Mesendoderm (in vitro differentiated cells): ENCODE measurements around the gene SLC24A4.

Experiments
- DNase-seq: peaks from one replicate; pipeline ENCODE4 v3.0.0; 2013
- H2AK5ac ChIP-seq: 2 replicates; pipeline ENCODE4 v1.6.1; 2013; ENCODE audit warnings: low read length, inconsistent platforms
- H2BK120ac ChIP-seq: 2 replicates; pipeline ENCODE4 v1.6.1; 2013; ENCODE audit warnings: low read depth, mild to moderate bottlenecking, low read length, moderate library complexity, mixed read lengths
- H2BK15ac ChIP-seq: replicated peaks from 2 replicates; pipeline ENCODE4 v1.6.1; 2013; ENCODE audit warnings: low read depth, mild to moderate bottlenecking, moderate library complexity
- H2BK5ac ChIP-seq: 2 replicates; pipeline ENCODE4 v1.6.1; 2013; ENCODE audit warnings: low read length, inconsistent platforms
- H3K18ac ChIP-seq: 2 replicates; pipeline ENCODE4 v1.6.1; 2013; ENCODE audit warnings: mild to moderate bottlenecking, low read length, mixed read lengths
- H3K23ac ChIP-seq: one replicate; pipeline ENCODE4 v1.6.1; 2013; ENCODE audit warnings: low read length
- H3K27ac ChIP-seq: 2 replicates; pipeline ENCODE4 v1.5.1; 2013; ENCODE audit warnings: low read depth, mild to moderate bottlenecking, inconsistent platforms, low read length, moderate library complexity
- H3K27me3 ChIP-seq: 2 replicates; pipeline ENCODE4 v1.6.1; 2013; ENCODE audit warnings: low read length, control low read depth, mild to moderate bottlenecking, inconsistent platforms; ENCODE audit not compliant: insufficient read depth, poor library complexity
- H3K36me3 ChIP-seq: 2 replicates; pipeline ENCODE4 v1.6.1; 2013; ENCODE audit warnings: low read length, inconsistent platforms; ENCODE audit not compliant: control insufficient read depth, insufficient read depth
- H3K4ac ChIP-seq: one replicate; pipeline ENCODE4 v1.6.1; 2013; ENCODE audit warnings: low read depth, mild to moderate bottlenecking, low read length, moderate library complexity
- H3K4me1 ChIP-seq: 2 replicates; pipeline ENCODE4 v1.6.1; 2013; ENCODE audit warnings: low read depth, low read length, inconsistent platforms; ENCODE audit not compliant: control insufficient read depth
- H3K4me2 ChIP-seq: 2 replicates; pipeline ENCODE4 v1.6.1; 2013; ENCODE audit warnings: low read length
- H3K4me3 ChIP-seq: 2 replicates; pipeline ENCODE4 v1.5.1; 2013; ENCODE audit warnings: mild to moderate bottlenecking, low read length
- H3K56ac ChIP-seq: one replicate; pipeline ENCODE4 v1.6.1; 2013; ENCODE audit warnings: low read length
- H3K79me1 ChIP-seq: 2 replicates; pipeline ENCODE4 v1.6.1; 2013; ENCODE audit warnings: low read length, inconsistent platforms
- H3K79me2 ChIP-seq: 2 replicates; pipeline ENCODE4 v1.6.1; 2013; ENCODE audit warnings: mild to moderate bottlenecking, low read length; ENCODE audit not compliant: control insufficient read depth, insufficient read depth
- H3K9ac ChIP-seq: 2 replicates; pipeline ENCODE4 v1.6.1; 2013; ENCODE audit warnings: low read length, inconsistent platforms
- H4K5ac ChIP-seq: one replicate; pipeline ENCODE4 v1.6.1; 2013; ENCODE audit warnings: low read length
- H4K8ac ChIP-seq: one replicate; pipeline ENCODE4 v1.6.1; 2013; ENCODE audit warnings: low read depth, mild to moderate bottlenecking, control low read depth, low read length, moderate library complexity
- WGBS: extraction: QIAGEN DNeasy Blood & Tissue Kit; methylation state at CpG from one replicate; pipeline ENCODE4 v1.1.7; 2013; ENCODE audit warnings: low lambda C conversion rate, missing lambda C conversion rate; ENCODE audit not compliant: insufficient coverage; ENCODE audit errors: extremely low coverage; 5-methylcytosine and 5-hydroxymethylcytosine counted together

SLC24A4 gene

DNA sequence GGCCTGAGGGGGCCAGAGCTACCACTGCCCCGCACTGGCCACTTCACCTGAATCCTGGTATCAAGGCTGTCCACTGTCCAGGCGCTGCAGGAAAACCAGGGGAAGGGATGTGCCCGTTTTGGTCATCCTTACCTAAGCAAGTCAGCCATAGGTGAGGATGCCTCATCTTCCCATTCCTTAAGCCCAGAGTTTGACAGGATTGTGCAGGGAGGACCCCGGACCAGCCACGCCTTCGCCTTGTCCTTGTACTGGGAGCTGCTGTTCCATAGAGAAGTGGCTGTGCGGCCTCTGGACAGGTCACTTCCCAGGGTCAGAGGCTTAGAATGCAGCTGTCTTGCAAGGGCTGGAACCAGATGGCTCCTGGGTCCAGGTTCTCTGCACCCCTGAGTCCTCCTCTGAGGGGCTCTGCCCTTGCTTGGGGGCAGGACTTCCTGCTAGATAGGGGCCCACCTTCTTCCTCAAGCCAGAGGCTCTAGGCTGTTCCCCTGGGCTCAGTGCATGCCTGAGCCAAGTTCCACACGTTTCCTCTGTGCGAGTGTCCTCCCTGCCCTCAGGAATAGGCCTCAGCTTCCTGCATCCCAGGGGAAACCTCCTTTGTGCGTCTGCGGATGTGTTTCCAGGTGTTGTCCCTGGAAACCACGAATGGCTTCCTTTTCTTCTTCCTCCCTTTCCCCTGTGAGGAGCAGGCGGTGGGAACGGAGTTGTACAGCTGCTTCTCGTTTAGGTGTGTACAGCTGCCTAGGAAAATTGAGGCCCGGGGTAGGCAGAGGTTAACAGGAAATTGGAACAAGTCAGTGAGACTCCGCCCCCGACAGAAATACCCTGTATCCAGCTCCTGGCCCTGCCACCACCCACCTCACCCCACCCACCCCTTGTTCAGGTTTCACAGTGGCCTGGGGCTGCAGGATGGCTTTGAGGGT, 136.3 kb downstream of the SLC24A4 start:
- H3K23ac ChIP-seq = no peak overlapping the region
- DNase-seq = no peak

DNA sequence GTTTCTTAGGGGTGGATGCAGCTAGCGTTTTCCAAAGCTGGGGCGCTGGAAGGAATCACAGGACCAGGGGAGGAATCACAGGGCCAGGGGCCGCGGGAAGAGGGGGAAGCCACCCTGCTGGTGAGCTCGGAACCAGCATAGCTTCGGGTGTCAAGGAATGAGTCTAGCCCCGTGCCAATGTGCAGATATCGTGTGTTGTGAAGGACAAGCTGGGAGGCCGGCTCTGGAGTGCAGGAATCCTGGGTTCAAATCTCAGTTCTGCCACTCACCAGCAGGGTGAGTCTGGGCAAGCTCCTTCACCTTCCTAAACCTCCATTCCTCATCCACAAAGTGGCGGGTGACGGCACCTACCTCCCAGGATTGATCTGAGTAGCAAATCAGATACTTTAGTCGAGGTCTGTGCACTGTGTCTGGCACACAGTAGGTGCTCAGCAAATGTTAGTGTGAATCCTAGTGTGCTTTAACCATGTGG, 137.0 kb downstream of the SLC24A4 start:
- no peak overlapping the region for H2BK5ac ChIP-seq
- no peak overlapping the region for H2AK5ac ChIP-seq
- no peak overlapping the region for H3K18ac ChIP-seq
- no peak overlapping the region for H3K4me3 ChIP-seq
- H3K27ac ChIP-seq = no peak overlapping the region
- H3K4me1 ChIP-seq = no peaks in the 10 kb centered on the region
- no peak overlapping the region for H2BK15ac ChIP-seq
- no CpG with 5 or more reads among the region's 12 CpGs for WGBS
- H2BK120ac ChIP-seq = no peak overlapping the region
- no peak overlapping the region for H3K9ac ChIP-seq
- no peak overlapping the region for H3K4ac ChIP-seq
- no peaks in the 10 kb centered on the region for H3K79me2 ChIP-seq
- H3K23ac ChIP-seq = no peak overlapping the region
- no peaks in the 10 kb centered on the region for H3K79me1 ChIP-seq
- no peak overlapping the region for H3K56ac ChIP-seq
- DNase-seq = no peak
- no peaks in the 10 kb centered on the region for H3K27me3 ChIP-seq
- no peak overlapping the region for H4K5ac ChIP-seq
- H4K8ac ChIP-seq = no peak overlapping the region
- no peaks in the 10 kb centered on the region for H3K36me3 ChIP-seq
- H3K4me2 ChIP-seq = no peak overlapping the region

More for the DNA sequence above, 136.3 kb downstream of the SLC24A4 start:
- no peak overlapping the region for H2BK5ac ChIP-seq
- no peaks in the 10 kb centered on the region for H3K36me3 ChIP-seq
- H3K4me2 ChIP-seq = no peak overlapping the region
- WGBS = no CpG with 5 or more reads among the region's 18 CpGs
- no peak overlapping the region for H3K4ac ChIP-seq
- H3K79me1 ChIP-seq = no peaks in the 10 kb centered on the region
- no peak overlapping the region for H3K56ac ChIP-seq
- H4K5ac ChIP-seq = no peak overlapping the region
- H3K4me1 ChIP-seq = no peaks in the 10 kb centered on the region
- no peak overlapping the region for H3K4me3 ChIP-seq
- H3K79me2 ChIP-seq = no peaks in the 10 kb centered on the region
- no peak overlapping the region for H3K27ac ChIP-seq
- H3K27me3 ChIP-seq = no peaks in the 10 kb centered on the region
- H2BK15ac ChIP-seq = no peak overlapping the region
- H2AK5ac ChIP-seq = no peak overlapping the region
- no peak overlapping the region for H3K18ac ChIP-seq
- H4K8ac ChIP-seq = no peak overlapping the region
- H3K9ac ChIP-seq = no peak overlapping the region
- H2BK120ac ChIP-seq = no peak overlapping the region

DNA sequence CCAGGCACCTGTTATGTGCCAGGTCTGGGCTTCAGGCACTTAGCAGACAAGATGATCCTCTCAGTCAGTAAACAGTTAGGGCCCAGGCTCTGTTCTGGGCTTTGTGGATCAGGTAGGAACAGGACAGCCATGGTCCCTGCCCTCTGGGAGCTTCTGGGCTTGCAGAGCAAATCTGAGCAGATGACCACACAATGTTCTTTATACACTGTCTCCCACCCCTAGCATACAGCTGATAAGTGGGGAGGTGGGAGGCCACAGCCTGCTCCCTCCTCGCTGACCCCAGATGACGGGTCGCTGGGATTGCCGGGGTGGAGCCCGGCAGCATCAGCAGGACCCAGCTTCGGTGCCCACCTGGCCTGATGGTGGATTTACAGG, 137.6 kb downstream of the SLC24A4 start:
- H3K4ac ChIP-seq = no peak overlapping the region
- no peak overlapping the region for H2AK5ac ChIP-seq
- no peak overlapping the region for H3K56ac ChIP-seq
- no peak overlapping the region for H2BK120ac ChIP-seq
- no peak for DNase-seq
- no peaks in the 10 kb centered on the region for H3K4me1 ChIP-seq
- H3K27ac ChIP-seq = no peak overlapping the region
- no CpG with 5 or more reads among the region's 6 CpGs for WGBS
- H3K9ac ChIP-seq = no peak overlapping the region
- H3K79me1 ChIP-seq = no peaks in the 10 kb centered on the region
- no peak overlapping the region for H2BK15ac ChIP-seq
- no peak overlapping the region for H2BK5ac ChIP-seq
- no peak overlapping the region for H3K18ac ChIP-seq
- no peak overlapping the region for H4K5ac ChIP-seq
- no peak overlapping the region for H4K8ac ChIP-seq
- no peaks in the 10 kb centered on the region for H3K27me3 ChIP-seq
- H3K4me3 ChIP-seq = no peak overlapping the region
- no peaks in the 10 kb centered on the region for H3K79me2 ChIP-seq
- H3K4me2 ChIP-seq = no peak overlapping the region
- no peak overlapping the region for H3K23ac ChIP-seq
- no peaks in the 10 kb centered on the region for H3K36me3 ChIP-seq

DNA sequence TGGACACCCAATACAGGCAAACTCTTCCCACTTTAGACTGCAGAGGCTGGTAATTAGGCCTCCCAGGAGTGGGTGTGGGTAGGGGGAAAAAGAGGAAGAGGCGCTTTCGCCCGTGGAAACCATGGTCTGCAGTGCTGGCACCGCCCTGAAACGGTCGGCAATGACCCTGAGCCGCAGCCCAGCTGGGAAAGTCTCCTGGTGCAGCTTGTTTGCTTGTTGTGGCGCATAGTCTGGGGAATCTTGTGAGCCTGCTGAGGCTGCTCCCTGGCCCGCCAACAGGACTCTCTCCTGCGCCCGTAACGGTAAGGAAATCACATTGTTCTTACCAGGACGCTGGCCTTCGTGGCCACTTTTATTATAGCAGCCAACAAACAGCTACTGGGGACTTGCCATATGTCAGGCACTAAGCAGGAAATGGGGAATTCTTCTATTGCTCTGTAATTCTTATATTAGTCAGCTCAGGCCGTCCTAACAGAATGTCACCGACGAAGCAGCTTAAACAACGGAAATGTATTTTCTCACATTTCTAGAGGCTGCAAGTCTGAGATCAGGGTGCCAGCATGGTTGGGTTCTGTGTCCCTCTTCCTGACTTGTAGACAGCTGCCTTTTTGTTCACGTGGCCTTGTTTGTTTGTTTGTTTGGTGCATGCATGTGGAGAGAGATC, 138.1 kb downstream of the SLC24A4 start:
- no peaks in the 10 kb centered on the region for H3K27me3 ChIP-seq
- no peak overlapping the region for H3K9ac ChIP-seq
- no peak overlapping the region for H3K56ac ChIP-seq
- H3K18ac ChIP-seq = no peak overlapping the region
- no peak overlapping the region for H3K27ac ChIP-seq
- DNase-seq = no peak
- H3K4me2 ChIP-seq = no peak overlapping the region
- no peak overlapping the region for H2BK120ac ChIP-seq
- no peak overlapping the region for H3K4ac ChIP-seq
- H3K23ac ChIP-seq = no peak overlapping the region
- no peak overlapping the region for H2BK5ac ChIP-seq
- H3K79me2 ChIP-seq = no peaks in the 10 kb centered on the region
- H4K8ac ChIP-seq = no peak overlapping the region
- no peaks in the 10 kb centered on the region for H3K4me1 ChIP-seq
- H3K79me1 ChIP-seq = no peaks in the 10 kb centered on the region
- no peak overlapping the region for H2BK15ac ChIP-seq
- no peak overlapping the region for H3K4me3 ChIP-seq
- no CpG with 5 or more reads among the region's 19 CpGs for WGBS
- no peak overlapping the region for H4K5ac ChIP-seq
- H3K36me3 ChIP-seq = no peaks in the 10 kb centered on the region
- no peak overlapping the region for H2AK5ac ChIP-seq

DNA sequence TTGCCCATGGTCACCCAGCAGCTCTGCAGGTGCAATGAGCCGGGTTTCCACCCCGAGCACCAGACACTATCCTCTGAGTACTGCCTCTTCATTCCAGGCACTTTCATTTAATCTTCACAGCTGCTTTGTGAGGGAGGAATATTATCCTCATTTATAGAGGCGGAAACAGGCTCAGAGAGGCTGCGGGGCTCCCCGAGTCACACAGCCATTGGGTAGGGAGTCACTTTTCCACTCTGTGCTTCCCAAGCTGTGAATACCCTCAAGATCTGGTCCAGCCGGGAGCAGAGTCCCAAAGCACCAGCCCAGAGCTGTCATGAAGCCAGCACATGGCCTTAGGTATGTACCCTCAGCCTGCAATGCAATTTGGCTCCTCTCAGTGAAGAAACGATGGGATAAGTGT, 138.9 kb downstream of the SLC24A4 start:
- no peaks in the 10 kb centered on the region for H3K27me3 ChIP-seq
- no peaks in the 10 kb centered on the region for H3K4me1 ChIP-seq
- no peak overlapping the region for H4K5ac ChIP-seq
- H3K56ac ChIP-seq = no peak overlapping the region
- no peak overlapping the region for H3K9ac ChIP-seq
- no peak overlapping the region for H2BK120ac ChIP-seq
- H3K79me2 ChIP-seq = no peaks in the 10 kb centered on the region
- no peak overlapping the region for H2BK15ac ChIP-seq
- no peak overlapping the region for H4K8ac ChIP-seq
- no peak overlapping the region for H2BK5ac ChIP-seq
- H3K4me3 ChIP-seq = no peak overlapping the region
- H3K27ac ChIP-seq = no peak overlapping the region
- no peak for DNase-seq
- no peak overlapping the region for H3K4me2 ChIP-seq
- no peak overlapping the region for H2AK5ac ChIP-seq
- no peaks in the 10 kb centered on the region for H3K36me3 ChIP-seq
- no peak overlapping the region for H3K18ac ChIP-seq
- H3K23ac ChIP-seq = no peak overlapping the region
- no peak overlapping the region for H3K4ac ChIP-seq
- no CpG with 5 or more reads among the region's 7 CpGs for WGBS
- H3K79me1 ChIP-seq = no peaks in the 10 kb centered on the region
